ENCODE results near the gene MTCH2. TPM values are rescaled to one million over a fixed set of nuclear protein-coding genes. Genes with fewer than 3 reads are reported as not detected.
A peak's percentile ranks its signal among the peaks of the same experiment; 100 is the strongest.

The MTCH2 gene
- total and polyA plus RNA-seq, 3 donors from 2014 or later: 71.1 to 396 (median 98.8) TPM

DNA sequence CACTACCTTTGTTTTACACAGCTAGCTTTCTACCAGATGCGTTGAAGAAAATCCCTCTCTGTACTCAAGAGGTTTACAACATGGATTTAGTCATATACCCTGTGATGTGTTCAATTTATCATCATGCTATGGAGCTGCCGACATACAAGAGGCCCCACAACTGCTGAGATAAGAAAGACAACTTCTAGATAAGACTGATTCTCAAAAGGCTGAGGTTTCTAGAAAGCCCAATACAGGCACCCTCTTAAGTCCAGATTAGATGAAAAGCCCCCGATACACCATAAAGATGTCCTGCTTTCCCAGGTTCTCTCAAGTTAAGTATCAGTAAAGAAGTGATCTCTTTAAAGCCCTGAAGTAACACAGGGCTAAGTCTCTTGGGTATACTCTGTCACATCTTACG lies 14.3 kb downstream of the MTCH2 start:
- H3K27me3 ChIP-seq: no peaks in the 10 kb centered on the region
- WGBS, 2 donors: 84 to 87% methylated on average over 4 of the region's 4 CpGs
- H3K9me3 ChIP-seq: no peaks in the 10 kb centered on the region
- DNase-seq: no peak
- no peaks in the 10 kb centered on the region for H3K4me1 ChIP-seq
- TF ChIP-seq, protein P1, sequence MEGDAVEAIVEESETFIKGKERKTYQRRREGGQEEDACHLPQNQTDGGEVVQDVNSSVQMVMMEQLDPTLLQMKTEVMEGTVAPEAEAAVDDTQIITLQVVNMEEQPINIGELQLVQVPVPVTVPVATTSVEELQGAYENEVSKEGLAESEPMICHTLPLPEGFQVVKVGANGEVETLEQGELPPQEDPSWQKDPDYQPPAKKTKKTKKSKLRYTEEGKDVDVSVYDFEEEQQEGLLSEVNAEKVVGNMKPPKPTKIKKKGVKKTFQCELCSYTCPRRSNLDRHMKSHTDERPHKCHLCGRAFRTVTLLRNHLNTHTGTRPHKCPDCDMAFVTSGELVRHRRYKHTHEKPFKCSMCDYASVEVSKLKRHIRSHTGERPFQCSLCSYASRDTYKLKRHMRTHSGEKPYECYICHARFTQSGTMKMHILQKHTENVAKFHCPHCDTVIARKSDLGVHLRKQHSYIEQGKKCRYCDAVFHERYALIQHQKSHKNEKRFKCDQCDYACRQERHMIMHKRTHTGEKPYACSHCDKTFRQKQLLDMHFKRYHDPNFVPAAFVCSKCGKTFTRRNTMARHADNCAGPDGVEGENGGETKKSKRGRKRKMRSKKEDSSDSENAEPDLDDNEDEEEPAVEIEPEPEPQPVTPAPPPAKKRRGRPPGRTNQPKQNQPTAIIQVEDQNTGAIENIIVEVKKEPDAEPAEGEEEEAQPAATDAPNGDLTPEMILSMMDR (IDR thresholded peaks at IDR 0.05): no peak
- no peak for TF ChIP-seq POLR2A (IDR thresholded peaks at IDR 0.05)
- intact Hi-C loops (cut with DNase I; ENCODE audit: low total_unique reads): no loop called here
- no peaks in the 10 kb centered on the region for H3K36me3 ChIP-seq (ENCODE audit: low read depth, missing control alignments)
- no peak overlapping the region for H3K27ac ChIP-seq
- no peak overlapping the region for H3K4me3 ChIP-seq

DNA sequence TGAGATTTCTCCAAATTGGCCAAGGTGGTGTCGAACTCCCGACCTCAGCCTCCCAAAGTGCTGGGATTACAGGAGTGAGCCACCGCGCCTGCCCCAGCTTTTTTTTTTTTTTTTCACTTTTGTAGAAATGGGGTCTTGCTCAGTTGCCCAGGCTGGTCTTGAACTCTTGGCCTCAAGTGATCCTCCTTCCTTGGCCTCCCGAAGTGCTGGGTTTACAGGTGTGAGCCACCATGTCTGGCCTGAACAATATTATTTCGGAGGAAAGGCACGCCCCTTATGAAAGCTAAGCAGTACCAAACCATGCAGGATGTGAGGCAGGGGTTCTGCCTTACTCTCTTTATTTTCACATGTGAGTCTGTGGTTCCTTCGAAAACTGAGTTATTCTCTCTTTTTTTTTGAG lies 16.1 kb downstream of the MTCH2 start:
- H3K27ac ChIP-seq: no peak overlapping the region
- no peaks in the 10 kb centered on the region for H3K9me3 ChIP-seq
- no peaks in the 10 kb centered on the region for H3K4me1 ChIP-seq
- DNase-seq: no peak
- no peaks in the 10 kb centered on the region for H3K36me3 ChIP-seq (ENCODE audit: low read depth, missing control alignments)
- TF ChIP-seq, protein P1 (IDR thresholded peaks at IDR 0.05): no peak
- TF ChIP-seq POLR2A (IDR thresholded peaks at IDR 0.05): no peak
- intact Hi-C loops (cut with DNase I; ENCODE audit: low total_unique reads): no loop called here
- 89 to 93% methylated on average over 8 of the region's 8 CpGs for WGBS, 2 donors
- no peak overlapping the region for H3K4me3 ChIP-seq
- H3K27me3 ChIP-seq: no peaks in the 10 kb centered on the region

DNA sequence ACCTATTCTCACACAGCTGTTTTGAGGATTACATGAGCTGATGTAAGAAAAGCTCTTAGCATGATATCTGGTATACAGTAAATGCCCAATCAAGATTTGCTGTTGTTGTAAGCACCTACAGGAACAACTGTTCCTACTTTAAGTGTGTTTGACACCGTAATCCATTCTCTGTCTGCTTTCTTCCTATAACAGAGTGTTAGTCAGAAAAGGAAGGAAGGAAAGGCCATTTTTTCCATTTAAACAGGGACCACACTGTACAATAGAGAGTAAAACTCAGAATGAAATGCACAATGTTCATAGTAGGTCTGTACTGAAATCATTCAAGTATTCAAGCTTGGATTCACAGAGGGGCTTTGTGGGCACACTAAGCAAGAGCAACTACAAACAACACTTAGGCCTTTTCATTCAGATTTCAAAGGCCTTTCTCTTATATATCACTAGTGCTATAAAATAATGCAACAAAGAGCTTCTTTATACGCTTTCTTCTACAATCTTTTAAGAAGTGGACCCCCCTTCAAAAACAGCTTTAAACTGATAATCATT lies 21.5 kb downstream of the MTCH2 start:
- H3K36me3 ChIP-seq (ENCODE audit: low read depth, missing control alignments): no peaks in the 10 kb centered on the region
- WGBS, 2 donors: 93 to 95% methylated on average over 2 of the region's 2 CpGs
- no peak for DNase-seq
- intact Hi-C loops (cut with DNase I; ENCODE audit: low total_unique reads): no loop called here
- H3K4me3 ChIP-seq: no peak overlapping the region
- H3K27me3 ChIP-seq: no peaks in the 10 kb centered on the region
- H3K4me1 ChIP-seq: no peaks in the 10 kb centered on the region
- H3K27ac ChIP-seq: no peak overlapping the region
- TF ChIP-seq POLR2A (IDR thresholded peaks at IDR 0.05): no peak
- TF ChIP-seq, protein P1 (IDR thresholded peaks at IDR 0.05): no peak
- no peaks in the 10 kb centered on the region for H3K9me3 ChIP-seq

DNA sequence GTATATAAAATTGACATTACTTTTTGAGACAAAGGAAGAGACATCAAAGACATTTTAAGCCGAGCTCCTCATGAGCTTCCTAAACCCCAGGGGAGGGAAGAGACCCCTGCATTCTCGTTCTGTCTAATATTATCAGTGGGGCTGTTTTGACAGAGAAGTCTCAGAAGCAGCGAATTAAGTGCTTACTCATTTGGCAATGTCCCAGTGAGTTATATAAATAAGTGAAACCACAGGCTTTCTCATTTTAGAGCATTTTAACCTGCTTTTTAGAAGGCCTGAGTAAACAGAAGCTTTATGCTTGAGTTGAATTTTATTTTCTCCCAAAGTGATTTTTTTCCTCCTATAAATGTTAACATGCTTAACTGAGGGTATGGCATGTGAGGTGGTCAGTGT lies 24.9 kb downstream of the MTCH2 start:
- TF ChIP-seq, protein P1 (IDR thresholded peaks at IDR 0.05): no peak
- no peak for TF ChIP-seq POLR2A (IDR thresholded peaks at IDR 0.05)
- Histone ChIP-seq H3K36me3 (ENCODE audit: low read depth, missing control alignments) (no peaks in the 10 kb centered on the region), H3K27me3 (no peaks in the 10 kb centered on the region), H3K4me1 (no peaks in the 10 kb centered on the region), H3K9me3 (no peaks in the 10 kb centered on the region), H3K4me3 (no peak overlapping the region), H3K27ac (no peak overlapping the region)
- 46 to 52% methylated on average over 3 of the region's 3 CpGs for WGBS, 2 donors
- intact Hi-C loops (cut with DNase I; ENCODE audit: low total_unique reads): no loop called here
- DNase-seq: no peak

DNA sequence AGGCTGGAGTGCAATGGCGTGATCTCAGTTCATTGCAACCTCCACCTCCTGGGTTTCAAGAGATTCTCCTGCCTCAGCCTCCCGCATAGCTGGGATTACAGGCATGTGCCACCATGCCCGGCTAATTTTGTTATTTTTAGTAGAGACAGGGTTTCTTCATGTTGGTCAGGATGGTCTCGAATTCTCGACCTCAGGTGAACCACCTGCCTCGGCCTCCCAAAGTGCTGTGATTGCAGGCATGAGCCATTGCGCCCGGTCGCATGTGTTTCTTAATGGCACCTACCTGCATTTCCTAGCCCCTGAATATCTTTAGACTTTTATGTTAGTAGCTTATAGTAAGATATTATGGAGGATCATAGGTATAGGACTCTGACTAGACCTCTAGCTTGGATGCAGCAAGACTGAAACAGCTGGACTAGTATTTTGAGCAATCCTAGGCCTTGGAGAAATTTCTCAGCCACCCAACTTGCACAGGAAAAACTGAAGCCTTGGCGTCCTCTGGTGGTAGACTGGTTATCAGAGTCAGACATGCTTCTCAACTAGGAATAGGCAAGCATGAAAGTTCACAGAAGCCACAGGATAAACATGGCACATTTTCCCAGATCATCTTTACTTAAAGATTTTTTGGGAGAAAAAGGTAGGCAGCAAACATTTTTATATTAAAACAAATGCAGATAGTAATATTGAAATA lies 25.5 kb downstream of the MTCH2 start:
- Histone ChIP-seq H3K27me3 (no peaks in the 10 kb centered on the region), H3K9me3 (no peaks in the 10 kb centered on the region), H3K4me3 (no peak overlapping the region), H3K36me3 (ENCODE audit: low read depth, missing control alignments) (no peaks in the 10 kb centered on the region), H3K27ac (no peak overlapping the region), H3K4me1 (no peaks in the 10 kb centered on the region)
- DNase-seq: peak; percentile 83
- 82 to 86% methylated on average over 10 of the region's 10 CpGs for WGBS, 2 donors
- intact Hi-C loops (cut with DNase I; ENCODE audit: low total_unique reads): no loop called here
- no peak for TF ChIP-seq POLR2A (IDR thresholded peaks at IDR 0.05)
- TF ChIP-seq, protein P1 (IDR thresholded peaks at IDR 0.05): peak in 2 of 3 experiments; percentile 67 to 74

All from testis (tissue), 3 donors.